ENCODE measurements around the gene TRIP12. TPM values are rescaled to one million over a fixed set of nuclear protein-coding genes. Genes with fewer than 3 reads are reported as not detected.

The TRIP12 gene
- total and polyA plus RNA-seq, 4 donors, result 18.6 to 358 (median 118) TPM

DNA sequence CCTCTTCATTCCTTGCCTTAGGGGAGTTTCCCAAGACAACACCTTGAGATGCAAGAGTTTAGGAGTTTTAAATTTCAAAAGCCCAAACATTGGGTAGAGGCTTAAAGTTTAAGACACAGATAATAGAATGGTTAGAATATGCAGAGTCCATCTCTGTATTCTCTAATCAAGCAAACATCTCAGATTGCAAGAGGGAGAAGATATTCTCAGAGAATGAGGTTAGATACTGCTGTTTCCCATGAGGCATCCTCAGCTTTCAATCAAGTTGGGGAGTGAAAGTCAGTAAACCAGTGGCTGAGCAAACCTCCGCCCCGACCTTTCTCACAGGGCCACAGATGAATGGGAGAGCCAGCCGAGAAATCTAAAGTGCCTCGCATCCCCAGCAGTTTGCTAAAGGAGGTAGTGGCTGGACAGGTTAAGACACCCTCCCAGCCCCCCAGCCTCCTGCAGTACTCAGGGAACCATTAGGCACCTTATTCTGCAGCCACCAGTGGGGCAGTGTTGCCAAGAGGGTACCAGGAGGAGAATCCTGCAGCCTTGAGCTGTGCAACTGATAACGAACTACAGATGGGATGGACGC lies 30.5 kb upstream of the TRIP12 start:
- no peaks in the 10 kb centered on the region for H3K27me3 ChIP-seq (ENCODE audit: control insufficient read depth in 3 of 3, insufficient read depth in 3 of 3, low read length in 2 of 3)
- 92 to 93% methylated on average over 6 of the region's 6 CpGs for WGBS, 2 donors
- DNase-seq (no peak), ATAC-seq (ENCODE audit: insufficient read depth, low FRiP score) (no peak)
- no peak overlapping the region for H3K4me3 ChIP-seq
- H3K36me3 ChIP-seq (ENCODE audit: control insufficient read depth in 4 of 4, insufficient read depth in 4 of 4, low read length in 4 of 4), result no peaks in the 10 kb centered on the region
- TF ChIP-seq, protein P1, sequence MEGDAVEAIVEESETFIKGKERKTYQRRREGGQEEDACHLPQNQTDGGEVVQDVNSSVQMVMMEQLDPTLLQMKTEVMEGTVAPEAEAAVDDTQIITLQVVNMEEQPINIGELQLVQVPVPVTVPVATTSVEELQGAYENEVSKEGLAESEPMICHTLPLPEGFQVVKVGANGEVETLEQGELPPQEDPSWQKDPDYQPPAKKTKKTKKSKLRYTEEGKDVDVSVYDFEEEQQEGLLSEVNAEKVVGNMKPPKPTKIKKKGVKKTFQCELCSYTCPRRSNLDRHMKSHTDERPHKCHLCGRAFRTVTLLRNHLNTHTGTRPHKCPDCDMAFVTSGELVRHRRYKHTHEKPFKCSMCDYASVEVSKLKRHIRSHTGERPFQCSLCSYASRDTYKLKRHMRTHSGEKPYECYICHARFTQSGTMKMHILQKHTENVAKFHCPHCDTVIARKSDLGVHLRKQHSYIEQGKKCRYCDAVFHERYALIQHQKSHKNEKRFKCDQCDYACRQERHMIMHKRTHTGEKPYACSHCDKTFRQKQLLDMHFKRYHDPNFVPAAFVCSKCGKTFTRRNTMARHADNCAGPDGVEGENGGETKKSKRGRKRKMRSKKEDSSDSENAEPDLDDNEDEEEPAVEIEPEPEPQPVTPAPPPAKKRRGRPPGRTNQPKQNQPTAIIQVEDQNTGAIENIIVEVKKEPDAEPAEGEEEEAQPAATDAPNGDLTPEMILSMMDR (IDR thresholded peaks at IDR 0.05; ENCODE audit: control extremely low read depth, extremely low read depth), result no peak
- no peak overlapping the region for H3K9ac ChIP-seq (ENCODE audit: insufficient read depth in 1 of 2, low read length in 2 of 2)
- H3K4me1 ChIP-seq (ENCODE audit: control insufficient read depth in 5 of 5, insufficient read depth in 5 of 5, low read length in 5 of 5), result no peaks in the 10 kb centered on the region
- H3K9me3 ChIP-seq (ENCODE audit: control insufficient read depth in 4 of 4, insufficient read depth in 3 of 4, low read length in 3 of 4), result no peaks in the 10 kb centered on the region
- no peak overlapping the region for H3K27ac ChIP-seq (ENCODE audit: low read depth in 1 of 2, low read length in 1 of 2)

DNA sequence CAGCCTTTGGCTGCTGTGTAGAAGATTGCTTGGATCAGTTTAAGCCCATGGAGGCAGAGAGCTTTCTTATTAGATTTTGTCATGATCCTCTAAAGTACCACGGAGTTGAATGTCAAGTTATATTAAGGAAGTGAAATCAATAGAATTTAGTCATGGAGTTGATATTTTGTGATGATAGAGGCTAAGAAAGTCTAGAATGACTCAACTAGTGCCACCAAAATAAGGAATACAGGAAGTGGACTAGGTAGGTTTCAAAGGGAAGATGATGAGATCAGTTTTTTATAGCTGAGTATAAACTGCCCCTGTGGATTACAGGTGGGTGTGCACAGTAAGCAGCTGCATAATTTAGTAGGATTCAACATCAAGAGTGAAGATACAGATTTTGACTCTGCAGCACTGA lies 25.7 kb upstream of the TRIP12 start:
- H3K9me3 ChIP-seq (ENCODE audit: control insufficient read depth in 4 of 4, insufficient read depth in 3 of 4, low read length in 3 of 4), result no peaks in the 10 kb centered on the region
- no peaks in the 10 kb centered on the region for H3K36me3 ChIP-seq (ENCODE audit: control insufficient read depth in 4 of 4, insufficient read depth in 4 of 4, low read length in 4 of 4)
- ATAC-seq (ENCODE audit: insufficient read depth, low FRiP score), result no peak
- H3K9ac ChIP-seq (ENCODE audit: insufficient read depth in 1 of 2, low read length in 2 of 2), result no peak overlapping the region
- H3K4me1 ChIP-seq (ENCODE audit: control insufficient read depth in 5 of 5, insufficient read depth in 5 of 5, low read length in 5 of 5), result no peaks in the 10 kb centered on the region
- 85 to 86% methylated on average over 1 of the region's 1 CpG for WGBS, 2 donors
- no peaks in the 10 kb centered on the region for H3K27me3 ChIP-seq (ENCODE audit: control insufficient read depth in 3 of 3, insufficient read depth in 3 of 3, low read length in 2 of 3)
- no peak overlapping the region for H3K27ac ChIP-seq (ENCODE audit: low read depth in 1 of 2, low read length in 1 of 2)
- TF ChIP-seq, protein P1 (IDR thresholded peaks at IDR 0.05; ENCODE audit: control extremely low read depth, extremely low read depth), result no peak
- no peak overlapping the region for H3K4me3 ChIP-seq
- DNase-seq, result no peak

DNA sequence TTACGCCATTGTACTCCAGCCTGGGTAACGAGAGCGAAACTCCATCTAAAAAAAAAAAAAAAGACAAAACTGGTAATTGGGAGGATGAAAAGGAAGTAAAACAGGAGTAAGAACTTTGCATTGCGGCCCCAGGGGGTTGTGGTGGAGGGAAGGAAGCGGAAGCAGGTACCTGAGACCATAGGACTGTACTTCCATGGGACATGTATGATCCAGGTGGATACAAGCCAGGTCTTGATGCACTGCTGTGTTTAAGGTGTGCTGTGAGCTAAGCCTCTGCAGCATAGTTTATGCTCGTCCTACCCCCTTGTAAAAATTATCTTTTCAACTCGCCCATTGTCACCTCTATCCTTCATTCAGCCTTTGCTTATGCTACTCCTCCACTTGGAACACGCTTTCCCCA lies 24.2 kb upstream of the TRIP12 start:
- DNase-seq (no peak), ATAC-seq (ENCODE audit: insufficient read depth, low FRiP score) (no peak)
- 92 to 95% methylated on average over 8 of the region's 8 CpGs for WGBS, 2 donors
- Histone ChIP-seq H3K4me1 (ENCODE audit: control insufficient read depth in 5 of 5, insufficient read depth in 5 of 5, low read length in 5 of 5) (no peaks in the 10 kb centered on the region), H3K9ac (ENCODE audit: insufficient read depth in 1 of 2, low read length in 2 of 2) (no peak overlapping the region), H3K4me3 (no peak overlapping the region), H3K27me3 (ENCODE audit: control insufficient read depth in 3 of 3, insufficient read depth in 3 of 3, low read length in 2 of 3) (no peaks in the 10 kb centered on the region), H3K36me3 (ENCODE audit: control insufficient read depth in 4 of 4, insufficient read depth in 4 of 4, low read length in 4 of 4) (no peaks in the 10 kb centered on the region), H3K9me3 (ENCODE audit: control insufficient read depth in 4 of 4, insufficient read depth in 3 of 4, low read length in 3 of 4) (no peaks in the 10 kb centered on the region), H3K27ac (ENCODE audit: low read depth in 1 of 2, low read length in 1 of 2) (no peak overlapping the region)
- TF ChIP-seq, protein P1 (IDR thresholded peaks at IDR 0.05; ENCODE audit: control extremely low read depth, extremely low read depth), result no peak

Data from lung (tissue), 12 donors.